Measurements from ENCODE around the gene MARCHF3. TPM values are rescaled to one million over a fixed set of nuclear protein-coding genes. Genes with fewer than 3 reads are reported as not detected.
"Not testable (repeated sequence)": the region's sequence is repeated elsewhere in the genome, so short reads cannot be mapped to it uniquely, and the experiment has no call there.

MARCHF3 gene
- total and polyA plus RNA-seq, 3 experiments from 2014 or later = 1.9 to 2.9 (median 2.5) TPM

DNA sequence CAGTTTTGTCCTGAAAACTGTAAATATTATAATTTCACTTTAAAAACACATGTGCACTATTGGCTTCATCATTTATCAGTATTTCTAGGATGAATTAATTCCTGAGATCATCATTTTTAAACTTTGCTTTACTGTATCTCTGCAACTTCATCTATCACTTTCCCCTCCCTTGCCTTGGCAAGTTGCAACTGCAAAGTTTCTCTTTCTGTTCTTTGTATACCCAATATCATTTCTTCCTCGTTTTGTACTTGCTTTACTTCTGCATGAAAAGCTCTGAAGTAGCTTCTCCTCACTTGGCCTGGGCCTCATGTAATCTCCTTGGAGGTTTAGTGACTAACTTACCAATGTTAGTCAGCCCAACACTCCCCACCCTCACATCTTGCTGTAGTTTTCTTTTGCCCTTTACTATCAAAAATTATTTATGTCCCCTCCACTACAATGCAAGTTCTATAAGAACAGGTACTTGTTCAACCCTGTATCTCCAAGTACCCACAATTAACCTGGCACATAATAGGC is 30.2 kb upstream of the MARCHF3 start:
- H3K4me3 ChIP-seq (ENCODE audit: low read length) = no peak overlapping the region
- Mint-ChIP-seq H3K4me1 (peaks cover 0 to 2% (median 0%) of the 10 kb centered on the region in 3 donors), H3K27ac (peak overlapping the region in 1 of 8 donors; percentile 36), H3K4me3 (no peak overlapping the region), H3K36me3 (peaks cover 13 to 40% (median 31%) of the 10 kb centered on the region in 3 donors), H3K27me3 (no peaks in the 10 kb centered on the region), H3K9me3 (no peaks in the 10 kb centered on the region)
- no peaks in the 10 kb centered on the region for H3K9me3 ChIP-seq (ENCODE audit: low read length)
- no peaks in the 10 kb centered on the region for H3K27me3 ChIP-seq (ENCODE audit: insufficient read depth, low read length, poor library complexity, severe bottlenecking)
- H3K36me3 ChIP-seq (ENCODE audit: insufficient read depth, low read length) = no peaks in the 10 kb centered on the region
- no peak for DNase-seq
- ChIA-PET CTCF (no interaction called here), POLR2A (no interaction called here)
- no peak overlapping the region for H3K27ac ChIP-seq (ENCODE audit: low read depth, low read length)
- no peaks in the 10 kb centered on the region for H3K4me1 ChIP-seq (ENCODE audit: insufficient read depth, low read length)

DNA sequence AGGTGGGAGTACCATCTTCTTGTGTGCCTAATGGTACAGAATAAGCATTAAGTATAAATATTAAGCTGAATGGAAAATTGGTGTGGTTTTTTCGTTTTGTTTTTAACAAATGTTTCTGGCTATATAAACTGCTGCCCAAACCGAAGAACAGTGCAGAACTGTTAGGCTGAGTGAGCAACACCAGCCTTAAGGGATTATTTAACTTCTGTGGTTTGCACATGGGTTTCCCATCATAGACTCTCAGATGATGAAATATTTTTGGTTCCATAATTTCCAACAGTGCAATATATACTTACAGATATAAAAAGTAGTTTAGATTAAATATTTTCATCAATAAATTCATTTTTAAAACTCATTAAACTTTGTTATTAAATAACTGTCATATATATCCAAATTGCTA is 26.5 kb upstream of the MARCHF3 start:
- no peak for DNase-seq
- H3K27me3 Mint-ChIP-seq = no peaks in the 10 kb centered on the region
- H3K36me3 Mint-ChIP-seq = peaks cover 20 to 55% (median 47%) of the 10 kb centered on the region in 3 donors
- Histone ChIP-seq H3K36me3 (ENCODE audit: insufficient read depth, low read length) (no peaks in the 10 kb centered on the region), H3K4me1 (ENCODE audit: insufficient read depth, low read length) (no peaks in the 10 kb centered on the region), H3K9me3 (ENCODE audit: low read length) (no peaks in the 10 kb centered on the region), H3K4me3 (ENCODE audit: low read length) (no peak overlapping the region), H3K27me3 (ENCODE audit: insufficient read depth, low read length, poor library complexity, severe bottlenecking) (no peaks in the 10 kb centered on the region), H3K27ac (ENCODE audit: low read depth, low read length) (no peak overlapping the region)
- CTCF ChIA-PET = interaction anchor here (0.9 kb wide), 1 partner anchor 16 kb away, joined by 3 read pairs; no protein-coding TSS in a partner anchor
- no peak overlapping the region for H3K4me3 Mint-ChIP-seq
- no peak overlapping the region for H3K27ac Mint-ChIP-seq
- POLR2A ChIA-PET = no interaction called here
- H3K4me1 Mint-ChIP-seq = peaks cover 0 to 2% (median 0%) of the 10 kb centered on the region in 3 donors
- peaks cover 0 to 2% (median 0%) of the 10 kb centered on the region in 5 donors for H3K9me3 Mint-ChIP-seq

DNA sequence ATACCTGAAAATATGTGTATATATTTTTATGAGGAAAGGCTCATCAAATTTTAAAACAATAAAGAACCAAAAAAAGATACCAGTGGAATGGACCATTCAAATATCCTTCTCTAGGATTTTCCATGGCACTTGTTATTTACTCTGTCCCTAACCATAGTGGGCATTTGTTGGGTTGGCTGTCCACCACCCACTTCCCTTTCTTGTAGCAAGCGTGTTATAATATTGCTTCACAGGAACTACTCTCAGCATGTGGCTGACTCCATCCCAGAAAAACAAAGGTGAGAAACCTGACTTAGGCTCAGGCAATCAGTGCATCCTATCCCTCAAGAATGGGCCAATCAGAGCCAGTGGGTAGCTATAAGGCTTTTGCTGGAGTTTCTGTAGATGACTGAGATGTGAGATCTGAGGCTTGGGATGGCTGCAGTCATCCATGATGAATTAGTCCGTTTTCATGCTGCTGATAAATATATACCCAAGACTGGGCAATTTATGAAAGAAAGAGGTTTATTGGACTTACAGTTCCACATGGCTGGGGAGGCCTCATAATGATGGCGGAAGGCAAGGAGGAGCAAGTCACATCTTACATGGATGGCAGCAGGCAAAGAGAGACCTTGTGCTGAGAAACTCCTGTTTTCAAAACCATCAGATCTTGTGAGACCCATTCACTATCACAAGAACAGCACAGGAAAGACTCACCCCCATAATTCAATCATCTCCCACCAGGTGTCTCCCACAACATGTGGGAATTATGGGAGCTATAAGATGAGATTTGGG is 25.7 kb upstream of the MARCHF3 start:
- Mint-ChIP-seq H3K9me3 (peaks cover 0 to 2% (median 0%) of the 10 kb centered on the region in 5 donors), H3K4me3 (peak overlapping the region in 1 of 7 donors; percentile 71), H3K27me3 (no peaks in the 10 kb centered on the region), H3K36me3 (peaks cover 20 to 58% (median 50%) of the 10 kb centered on the region in 3 donors), H3K4me1 (peaks cover 0 to 2% (median 0%) of the 10 kb centered on the region in 3 donors), H3K27ac (peak overlapping the region in 1 of 8 donors; percentile 72)
- DNase-seq = no peak
- H3K4me1 ChIP-seq (ENCODE audit: insufficient read depth, low read length) = no peaks in the 10 kb centered on the region
- no peaks in the 10 kb centered on the region for H3K36me3 ChIP-seq (ENCODE audit: insufficient read depth, low read length)
- CTCF ChIA-PET = no interaction called here
- POLR2A ChIA-PET = no interaction called here
- no peaks in the 10 kb centered on the region for H3K9me3 ChIP-seq (ENCODE audit: low read length)
- H3K27ac ChIP-seq (ENCODE audit: low read depth, low read length) = no peak overlapping the region
- H3K4me3 ChIP-seq (ENCODE audit: low read length) = no peak overlapping the region
- no peaks in the 10 kb centered on the region for H3K27me3 ChIP-seq (ENCODE audit: insufficient read depth, low read length, poor library complexity, severe bottlenecking)

DNA sequence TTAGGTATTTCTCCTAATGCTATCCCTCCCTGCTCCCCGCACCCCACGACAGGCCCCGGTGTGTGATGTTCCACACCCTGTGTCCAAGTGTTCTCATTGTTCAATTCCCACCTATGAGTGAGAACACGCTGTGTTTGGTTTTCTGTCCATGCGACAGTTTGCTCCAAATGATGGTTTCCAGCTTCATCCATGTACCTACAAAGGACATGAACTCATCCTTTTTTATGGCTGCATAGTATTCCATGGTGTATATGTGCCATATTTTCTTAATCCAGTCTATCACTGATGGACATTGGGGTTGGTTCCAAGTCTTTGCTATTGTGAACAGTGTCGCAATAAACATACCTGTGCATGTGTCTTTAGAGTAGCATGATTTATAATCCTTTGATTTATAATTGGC is 23.2 kb upstream of the MARCHF3 start:
- H3K9me3 Mint-ChIP-seq; H3K9me3 ChIP-seq (ENCODE audit: low read length); H3K27me3 ChIP-seq (ENCODE audit: insufficient read depth, low read length, poor library complexity, severe bottlenecking); H3K4me1 Mint-ChIP-seq; H3K4me3 Mint-ChIP-seq; H3K27me3 Mint-ChIP-seq; H3K27ac ChIP-seq (ENCODE audit: low read depth, low read length); H3K36me3 ChIP-seq (ENCODE audit: insufficient read depth, low read length); DNase-seq; CTCF ChIA-PET; H3K4me3 ChIP-seq (ENCODE audit: low read length); H3K4me1 ChIP-seq (ENCODE audit: insufficient read depth, low read length); H3K27ac Mint-ChIP-seq; POLR2A ChIA-PET: not testable (repeated sequence)
- H3K36me3 Mint-ChIP-seq = peaks cover 17 to 49% (median 47%) of the 10 kb centered on the region in 3 donors

DNA sequence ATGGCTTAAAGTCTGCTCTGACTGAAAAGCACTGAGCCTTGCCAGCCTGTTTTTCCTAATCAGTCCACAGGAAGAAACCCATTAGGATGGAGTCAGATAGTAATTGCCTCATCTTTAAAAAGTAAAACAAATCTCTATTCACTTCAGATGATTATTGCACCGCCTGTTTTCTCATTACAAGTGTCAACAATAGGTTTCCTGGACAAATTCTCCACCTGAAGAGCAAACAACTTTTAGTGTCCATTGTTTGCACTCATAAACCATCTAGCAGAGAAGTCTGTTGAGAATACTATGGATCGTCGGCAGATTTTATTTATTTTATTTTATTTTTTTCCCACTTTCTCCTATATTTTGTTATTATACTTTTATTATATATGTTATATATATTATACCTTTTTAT is 22.7 kb upstream of the MARCHF3 start:
- Mint-ChIP-seq H3K9me3 (peaks cover 0 to 2% (median 0%) of the 10 kb centered on the region in 5 donors), H3K4me3 (no peak overlapping the region), H3K27me3 (no peaks in the 10 kb centered on the region), H3K27ac (peak overlapping the region in 1 of 8 donors; percentile 32), H3K36me3 (peaks cover 15 to 46% (median 42%) of the 10 kb centered on the region in 3 donors), H3K4me1 (no peaks in the 10 kb centered on the region)
- Histone ChIP-seq H3K27ac (ENCODE audit: low read depth, low read length) (no peak overlapping the region), H3K36me3 (ENCODE audit: insufficient read depth, low read length) (no peaks in the 10 kb centered on the region), H3K27me3 (ENCODE audit: insufficient read depth, low read length, poor library complexity, severe bottlenecking) (no peaks in the 10 kb centered on the region), H3K4me1 (ENCODE audit: insufficient read depth, low read length) (no peaks in the 10 kb centered on the region), H3K9me3 (ENCODE audit: low read length) (no peaks in the 10 kb centered on the region), H3K4me3 (ENCODE audit: low read length) (no peak overlapping the region)
- ChIA-PET POLR2A (no interaction called here), CTCF (no interaction called here)
- no peak for DNase-seq

DNA sequence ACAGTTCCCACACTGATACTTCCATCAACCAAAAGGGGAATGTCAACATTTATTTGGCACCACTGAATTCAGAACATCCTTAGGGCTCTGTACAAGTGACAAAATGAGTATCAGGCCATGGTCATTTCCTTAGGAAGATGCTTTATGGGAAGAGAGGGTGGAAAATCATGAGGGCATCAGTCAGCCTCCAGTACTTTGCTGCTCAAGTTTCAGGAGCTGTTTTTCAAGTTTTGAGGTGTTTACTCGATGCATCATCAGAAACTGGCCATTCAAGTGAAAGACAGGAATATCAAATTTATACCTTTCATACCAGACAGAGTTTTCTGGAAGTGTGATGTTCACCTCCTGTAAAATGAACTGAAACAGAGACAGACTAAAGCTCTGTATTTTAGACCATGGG is 21.2 kb upstream of the MARCHF3 start:
- no peaks in the 10 kb centered on the region for H3K4me1 ChIP-seq (ENCODE audit: insufficient read depth, low read length)
- no peak for DNase-seq
- Mint-ChIP-seq H3K36me3 (peaks cover 15 to 38% (median 34%) of the 10 kb centered on the region in 3 donors), H3K4me1 (no peaks in the 10 kb centered on the region), H3K27me3 (no peaks in the 10 kb centered on the region), H3K27ac (no peak overlapping the region), H3K4me3 (no peak overlapping the region), H3K9me3 (peaks cover 0 to 2% (median 0%) of the 10 kb centered on the region in 5 donors)
- ChIA-PET POLR2A (no interaction called here), CTCF (no interaction called here)
- H3K27ac ChIP-seq (ENCODE audit: low read depth, low read length) = no peak overlapping the region
- no peaks in the 10 kb centered on the region for H3K9me3 ChIP-seq (ENCODE audit: low read length)
- H3K36me3 ChIP-seq (ENCODE audit: insufficient read depth, low read length) = no peaks in the 10 kb centered on the region
- H3K4me3 ChIP-seq (ENCODE audit: low read length) = no peak overlapping the region
- H3K27me3 ChIP-seq (ENCODE audit: insufficient read depth, low read length, poor library complexity, severe bottlenecking) = no peaks in the 10 kb centered on the region

DNA sequence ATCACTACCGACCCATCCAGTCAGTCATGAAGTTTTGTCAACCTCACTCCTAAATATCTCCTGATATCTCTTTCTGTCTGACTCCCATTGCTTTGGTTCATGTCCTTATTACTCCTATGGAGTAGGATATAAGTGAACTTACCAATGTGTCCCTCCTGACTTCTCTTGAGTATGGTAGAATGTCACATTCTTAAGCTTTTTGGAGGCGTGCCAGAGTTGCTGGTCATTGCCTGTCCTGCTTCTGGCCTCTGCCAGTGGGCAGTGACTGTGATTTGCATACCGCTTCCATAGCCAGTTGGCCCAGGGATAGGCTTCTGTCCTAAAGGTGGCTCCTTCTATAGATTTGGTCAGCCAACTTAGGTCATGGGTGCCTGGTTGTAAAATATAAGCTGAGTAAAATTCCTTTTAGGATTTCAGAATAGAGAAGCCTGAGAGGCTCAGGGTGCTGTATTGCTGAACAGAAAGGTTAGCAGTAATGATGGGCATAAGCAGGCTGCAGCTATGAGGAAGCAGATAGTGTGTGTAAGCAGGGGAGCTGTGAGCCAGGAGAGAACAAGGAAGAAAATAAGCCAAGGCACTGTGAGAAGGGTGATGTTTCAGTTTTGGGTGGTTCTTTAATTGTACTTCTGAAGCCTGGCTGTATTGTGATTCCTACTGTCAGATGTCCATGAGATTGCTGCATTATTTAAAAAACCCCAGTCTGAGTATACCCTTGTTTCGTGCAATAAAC is 16.1 kb upstream of the MARCHF3 start:
- Histone ChIP-seq H3K27ac (ENCODE audit: low read depth, low read length) (no peak overlapping the region), H3K36me3 (ENCODE audit: insufficient read depth, low read length) (no peaks in the 10 kb centered on the region), H3K27me3 (ENCODE audit: insufficient read depth, low read length, poor library complexity, severe bottlenecking) (no peaks in the 10 kb centered on the region), H3K4me1 (ENCODE audit: insufficient read depth, low read length) (no peaks in the 10 kb centered on the region), H3K9me3 (ENCODE audit: low read length) (no peaks in the 10 kb centered on the region), H3K4me3 (ENCODE audit: low read length) (no peak overlapping the region)
- H3K36me3 Mint-ChIP-seq = peaks cover 2 to 5% (median 2%) of the 10 kb centered on the region in 3 donors
- ChIA-PET CTCF (interaction anchor here (0.8 kb wide), 1 partner anchor 15 kb away, joined by 3 read pairs; no protein-coding TSS in a partner anchor), POLR2A (no interaction called here)
- H3K4me1 Mint-ChIP-seq = no peaks in the 10 kb centered on the region
- no peaks in the 10 kb centered on the region for H3K9me3 Mint-ChIP-seq
- H3K27ac Mint-ChIP-seq = no peak overlapping the region
- H3K27me3 Mint-ChIP-seq = no peaks in the 10 kb centered on the region
- no peak overlapping the region for H3K4me3 Mint-ChIP-seq
- DNase-seq = no peak

DNA sequence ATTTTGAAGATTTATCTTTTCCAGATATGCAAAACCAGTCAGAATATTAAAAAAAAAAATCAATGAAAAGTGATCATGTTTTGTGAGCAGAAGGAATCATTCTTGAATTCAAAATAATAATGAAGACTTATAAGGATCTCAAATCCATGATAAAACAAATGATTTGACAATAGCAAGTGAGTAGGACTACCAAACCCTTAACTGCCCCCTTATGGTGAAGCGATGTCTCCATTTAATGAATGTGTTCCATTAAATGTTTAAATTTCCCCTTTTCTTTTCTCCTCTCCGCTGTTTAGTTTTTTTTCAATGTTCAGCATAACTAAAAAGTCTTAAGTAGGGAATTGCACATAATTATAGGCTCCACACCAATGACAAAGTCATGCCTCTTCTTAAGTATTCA is 12.2 kb upstream of the MARCHF3 start:
- peaks cover 0 to 3% (median 0%) of the 10 kb centered on the region in 3 donors for H3K36me3 Mint-ChIP-seq
- H3K27ac ChIP-seq (ENCODE audit: low read depth, low read length) = no peak overlapping the region
- CTCF ChIA-PET = no interaction called here
- H3K4me3 ChIP-seq (ENCODE audit: low read length) = no peak overlapping the region
- H3K27ac Mint-ChIP-seq = no peak overlapping the region
- no peaks in the 10 kb centered on the region for H3K27me3 Mint-ChIP-seq
- POLR2A ChIA-PET = no interaction called here
- H3K4me3 Mint-ChIP-seq = no peak overlapping the region
- H3K27me3 ChIP-seq (ENCODE audit: insufficient read depth, low read length, poor library complexity, severe bottlenecking) = no peaks in the 10 kb centered on the region
- no peaks in the 10 kb centered on the region for H3K36me3 ChIP-seq (ENCODE audit: insufficient read depth, low read length)
- no peaks in the 10 kb centered on the region for H3K9me3 Mint-ChIP-seq
- no peaks in the 10 kb centered on the region for H3K4me1 Mint-ChIP-seq
- H3K9me3 ChIP-seq (ENCODE audit: low read length) = no peaks in the 10 kb centered on the region
- no peak for DNase-seq
- no peaks in the 10 kb centered on the region for H3K4me1 ChIP-seq (ENCODE audit: insufficient read depth, low read length)
